22Rv1 (cell line): ENCODE measurements around the gene TCEA2.

ENCODE experiments used
- ZFX ChIP-seq: fragments of 450-650 bp; IDR thresholded peaks from 2 replicates; pipeline ENCODE4 v1.6.1; 2017; ENCODE audit warnings: antibody characterized with exemption, borderline replicate concordance
- TF ChIP-seq, protein P1 (sequence below): fragments of 450-650 bp; IDR thresholded peaks from 2 replicates; pipeline ENCODE4 v1.5.1; 2017; ENCODE audit warnings: mild to moderate bottlenecking

DNA sequence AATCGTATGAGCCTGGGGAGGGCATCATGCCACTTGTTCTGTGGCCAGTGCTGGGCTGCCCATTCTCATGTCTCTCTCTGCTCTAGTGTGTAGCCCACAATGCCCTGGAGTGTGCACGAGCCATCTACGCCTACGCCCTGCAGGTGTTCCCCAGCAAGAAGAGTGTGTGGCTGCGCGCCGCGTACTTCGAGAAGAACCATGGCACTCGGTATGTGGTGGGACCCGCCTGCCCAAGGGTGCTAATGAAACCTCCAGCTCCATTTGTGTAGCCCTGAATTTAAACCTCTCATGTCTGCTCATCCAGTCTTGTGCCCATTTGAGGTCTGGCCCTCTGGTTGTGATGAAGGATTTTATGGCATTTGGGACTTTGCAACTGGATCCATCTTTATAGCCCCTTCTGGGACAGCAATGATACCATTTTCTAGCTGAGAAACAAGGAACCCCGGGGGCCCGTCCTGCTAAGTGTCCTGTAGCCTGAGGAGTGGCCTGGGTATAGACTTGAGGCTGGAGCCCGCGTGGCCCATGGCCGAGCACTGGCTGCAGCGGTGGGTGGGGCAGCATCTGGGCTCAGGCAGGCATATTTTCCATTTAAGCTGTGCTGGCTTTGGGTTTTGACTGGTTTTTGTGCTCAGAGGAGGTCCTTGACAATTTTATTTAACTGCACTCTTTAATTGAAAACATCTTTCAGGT is 40.2 kb upstream of the TCEA2 start:
- TF ChIP-seq, protein P1, sequence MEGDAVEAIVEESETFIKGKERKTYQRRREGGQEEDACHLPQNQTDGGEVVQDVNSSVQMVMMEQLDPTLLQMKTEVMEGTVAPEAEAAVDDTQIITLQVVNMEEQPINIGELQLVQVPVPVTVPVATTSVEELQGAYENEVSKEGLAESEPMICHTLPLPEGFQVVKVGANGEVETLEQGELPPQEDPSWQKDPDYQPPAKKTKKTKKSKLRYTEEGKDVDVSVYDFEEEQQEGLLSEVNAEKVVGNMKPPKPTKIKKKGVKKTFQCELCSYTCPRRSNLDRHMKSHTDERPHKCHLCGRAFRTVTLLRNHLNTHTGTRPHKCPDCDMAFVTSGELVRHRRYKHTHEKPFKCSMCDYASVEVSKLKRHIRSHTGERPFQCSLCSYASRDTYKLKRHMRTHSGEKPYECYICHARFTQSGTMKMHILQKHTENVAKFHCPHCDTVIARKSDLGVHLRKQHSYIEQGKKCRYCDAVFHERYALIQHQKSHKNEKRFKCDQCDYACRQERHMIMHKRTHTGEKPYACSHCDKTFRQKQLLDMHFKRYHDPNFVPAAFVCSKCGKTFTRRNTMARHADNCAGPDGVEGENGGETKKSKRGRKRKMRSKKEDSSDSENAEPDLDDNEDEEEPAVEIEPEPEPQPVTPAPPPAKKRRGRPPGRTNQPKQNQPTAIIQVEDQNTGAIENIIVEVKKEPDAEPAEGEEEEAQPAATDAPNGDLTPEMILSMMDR = no peak
- no peak for TF ChIP-seq ZFX
